Measurements from ENCODE around the gene RNF43.

DNA sequence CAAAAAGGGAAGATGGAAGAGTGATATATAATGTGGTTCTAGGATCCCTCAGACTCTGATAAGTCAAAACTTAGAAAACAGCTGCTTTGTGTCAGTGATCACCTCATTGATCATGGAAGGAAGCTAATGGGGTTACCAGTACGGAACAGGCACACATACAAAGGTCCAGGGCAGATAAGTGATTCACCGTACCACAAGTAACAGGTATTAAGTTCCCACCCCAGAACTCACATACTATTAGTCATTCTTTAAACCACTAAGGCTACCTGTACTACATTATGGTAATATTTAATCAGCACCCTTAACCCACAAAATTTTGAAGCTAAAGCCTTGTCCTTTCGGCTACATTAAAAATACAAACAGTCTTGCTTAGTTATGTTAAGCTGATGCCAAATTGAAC lies 17.4 kb downstream of the RNF43 start:
- TF ChIP-seq, protein P1, sequence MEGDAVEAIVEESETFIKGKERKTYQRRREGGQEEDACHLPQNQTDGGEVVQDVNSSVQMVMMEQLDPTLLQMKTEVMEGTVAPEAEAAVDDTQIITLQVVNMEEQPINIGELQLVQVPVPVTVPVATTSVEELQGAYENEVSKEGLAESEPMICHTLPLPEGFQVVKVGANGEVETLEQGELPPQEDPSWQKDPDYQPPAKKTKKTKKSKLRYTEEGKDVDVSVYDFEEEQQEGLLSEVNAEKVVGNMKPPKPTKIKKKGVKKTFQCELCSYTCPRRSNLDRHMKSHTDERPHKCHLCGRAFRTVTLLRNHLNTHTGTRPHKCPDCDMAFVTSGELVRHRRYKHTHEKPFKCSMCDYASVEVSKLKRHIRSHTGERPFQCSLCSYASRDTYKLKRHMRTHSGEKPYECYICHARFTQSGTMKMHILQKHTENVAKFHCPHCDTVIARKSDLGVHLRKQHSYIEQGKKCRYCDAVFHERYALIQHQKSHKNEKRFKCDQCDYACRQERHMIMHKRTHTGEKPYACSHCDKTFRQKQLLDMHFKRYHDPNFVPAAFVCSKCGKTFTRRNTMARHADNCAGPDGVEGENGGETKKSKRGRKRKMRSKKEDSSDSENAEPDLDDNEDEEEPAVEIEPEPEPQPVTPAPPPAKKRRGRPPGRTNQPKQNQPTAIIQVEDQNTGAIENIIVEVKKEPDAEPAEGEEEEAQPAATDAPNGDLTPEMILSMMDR (IDR thresholded peaks at IDR 0.05; ENCODE audit: insufficient read depth, low read length) = no peak
- no peak for TF ChIP-seq POLR2AphosphoS5 (IDR thresholded peaks at IDR 0.05; ENCODE audit: low read depth)
- TF ChIP-seq, protein P2, sequence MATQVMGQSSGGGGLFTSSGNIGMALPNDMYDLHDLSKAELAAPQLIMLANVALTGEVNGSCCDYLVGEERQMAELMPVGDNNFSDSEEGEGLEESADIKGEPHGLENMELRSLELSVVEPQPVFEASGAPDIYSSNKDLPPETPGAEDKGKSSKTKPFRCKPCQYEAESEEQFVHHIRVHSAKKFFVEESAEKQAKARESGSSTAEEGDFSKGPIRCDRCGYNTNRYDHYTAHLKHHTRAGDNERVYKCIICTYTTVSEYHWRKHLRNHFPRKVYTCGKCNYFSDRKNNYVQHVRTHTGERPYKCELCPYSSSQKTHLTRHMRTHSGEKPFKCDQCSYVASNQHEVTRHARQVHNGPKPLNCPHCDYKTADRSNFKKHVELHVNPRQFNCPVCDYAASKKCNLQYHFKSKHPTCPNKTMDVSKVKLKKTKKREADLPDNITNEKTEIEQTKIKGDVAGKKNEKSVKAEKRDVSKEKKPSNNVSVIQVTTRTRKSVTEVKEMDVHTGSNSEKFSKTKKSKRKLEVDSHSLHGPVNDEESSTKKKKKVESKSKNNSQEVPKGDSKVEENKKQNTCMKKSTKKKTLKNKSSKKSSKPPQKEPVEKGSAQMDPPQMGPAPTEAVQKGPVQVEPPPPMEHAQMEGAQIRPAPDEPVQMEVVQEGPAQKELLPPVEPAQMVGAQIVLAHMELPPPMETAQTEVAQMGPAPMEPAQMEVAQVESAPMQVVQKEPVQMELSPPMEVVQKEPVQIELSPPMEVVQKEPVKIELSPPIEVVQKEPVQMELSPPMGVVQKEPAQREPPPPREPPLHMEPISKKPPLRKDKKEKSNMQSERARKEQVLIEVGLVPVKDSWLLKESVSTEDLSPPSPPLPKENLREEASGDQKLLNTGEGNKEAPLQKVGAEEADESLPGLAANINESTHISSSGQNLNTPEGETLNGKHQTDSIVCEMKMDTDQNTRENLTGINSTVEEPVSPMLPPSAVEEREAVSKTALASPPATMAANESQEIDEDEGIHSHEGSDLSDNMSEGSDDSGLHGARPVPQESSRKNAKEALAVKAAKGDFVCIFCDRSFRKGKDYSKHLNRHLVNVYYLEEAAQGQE (IDR thresholded peaks at IDR 0.05; ENCODE audit: insufficient replicate concordance, low read depth) = no peak
- TF ChIP-seq SPI1 (IDR thresholded peaks at IDR 0.05; ENCODE audit: borderline replicate concordance, low read depth) = no peak
- TF ChIP-seq GABPA (IDR thresholded peaks at IDR 0.05; ENCODE audit: low read depth) = no peak
